Fibroblast of skin of left biceps (primary cell): ENCODE results near the gene CMIP.
"Not testable (repeated sequence)": the region's sequence is repeated elsewhere in the genome, so short reads cannot be mapped to it uniquely, and the experiment has no call there.

ENCODE experiments used
- DNase-seq, 2 experiments: peaks; one replicate each; pipeline ENCODE4 v3.0.0-alpha.2; 2013; ENCODE audit warnings: low read depth in 2 of 2

CMIP gene

GRCh38 chr16:81421536-81421935 lies 23.1 kb upstream of the CMIP start:
- no peak for DNase-seq

- DNase-seq: not testable (repeated sequence)
These were observed 22.5 kb upstream of the CMIP start for GRCh38 chr16:81422153-81422552.

- DNase-seq: no peak
These were observed 19.8 kb upstream of the CMIP start for GRCh38 chr16:81424771-81425170.

GRCh38 chr16:81427219-81427618 lies 17.4 kb upstream of the CMIP start:
- no peak for DNase-seq

GRCh38 chr16:81429045-81429521 lies 15.5 kb upstream of the CMIP start:
- DNase-seq: no peak

- peak; percentile 26 to 27 for DNase-seq
These were observed 12.9 kb upstream of the CMIP start for GRCh38 chr16:81431554-81432353.

GRCh38 chr16:81432937-81433557 lies 11.6 kb upstream of the CMIP start:
- no peak for DNase-seq

- DNase-seq: no peak
These were observed 9.5 kb upstream of the CMIP start for GRCh38 chr16:81435103-81435502.

- no peak for DNase-seq
These were observed 9.0 kb upstream of the CMIP start for GRCh38 chr16:81435567-81435966.

- DNase-seq: no peak
These were observed 8.2 kb upstream of the CMIP start for GRCh38 chr16:81436386-81436785.

- no peak for DNase-seq
These were observed 6.7 kb upstream of the CMIP start for GRCh38 chr16:81437865-81438264.

GRCh38 chr16:81440888-81441761 lies 3.5 kb upstream of the CMIP start:
- no peak for DNase-seq

- DNase-seq: no peak
These were observed 2.2 kb upstream of the CMIP start for GRCh38 chr16:81442220-81442915.

GRCh38 chr16:81442916-81443687 lies 1.5 kb upstream of the CMIP start:
- DNase-seq: no peak

- DNase-seq: no peak
These were observed 740 bp upstream of the CMIP start for GRCh38 chr16:81443688-81444447.

- DNase-seq: no peak
These were observed 744 bp downstream of the CMIP start for GRCh38 chr16:81445143-81445961.

- DNase-seq: no peak
These were observed 1.6 kb downstream of the CMIP start for GRCh38 chr16:81445966-81446906.

GRCh38 chr16:81446907-81447268 lies 2.3 kb downstream of the CMIP start:
- DNase-seq: no peak
